ENCODE measurements around the gene XPC. TPM values are rescaled to one million over a fixed set of nuclear protein-coding genes. Genes with fewer than 3 reads are reported as not detected.

Gene XPC
- total and polyA plus RNA-seq, 2 experiments from 2014 or later = 27.3 to 29.5 TPM

DNA sequence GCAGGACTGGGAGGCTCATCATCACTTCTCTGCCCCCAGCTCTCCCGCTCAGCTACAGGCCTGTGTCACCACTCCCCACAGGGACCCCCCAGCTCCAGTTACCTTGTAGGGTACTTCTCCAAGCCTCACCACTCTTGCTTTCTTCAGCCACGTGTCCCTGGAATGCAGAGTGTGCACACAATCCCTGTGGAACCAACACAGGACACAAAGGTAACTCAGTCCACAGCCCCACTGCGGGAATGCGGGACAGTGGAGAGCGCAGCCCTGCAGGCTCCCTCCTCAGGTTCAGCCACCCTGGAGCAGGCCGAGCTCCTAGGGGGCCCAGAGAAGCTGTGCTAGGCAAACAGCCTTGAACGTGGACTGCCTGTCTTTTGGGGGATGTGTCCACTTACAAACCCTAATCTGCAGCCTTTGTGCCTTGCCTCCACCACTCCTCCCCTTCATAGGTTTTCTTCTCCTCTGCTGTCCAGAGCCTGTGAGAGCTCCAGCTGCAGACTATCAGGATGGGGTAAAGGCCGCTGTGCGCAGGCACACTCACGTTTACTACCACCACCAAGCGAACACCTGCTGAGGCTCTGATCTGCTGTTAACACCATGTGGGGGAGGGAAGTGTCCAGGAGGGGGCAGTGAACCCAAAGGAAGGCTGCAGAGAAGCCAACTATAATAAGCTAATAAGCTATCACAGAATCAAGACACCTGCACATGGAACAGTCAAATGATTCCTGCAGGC, 26.0 kb downstream of the XPC start:
- DNase-seq (ENCODE audit: low spot score) = no peak
- no peak overlapping the region for H3K27ac ChIP-seq
- H3K9me2 ChIP-seq (replicated peaks; ENCODE audit: insufficient read depth) = no peaks in the 10 kb centered on the region
- 94% methylated on average over 11 of the region's 11 CpGs for WGBS (ENCODE audit: low lambda C conversion rate, missing lambda C conversion rate)
- no peaks in the 10 kb centered on the region for H3K4me1 ChIP-seq (ENCODE audit: insufficient read depth)
- no peaks in the 10 kb centered on the region for H4K20me1 ChIP-seq (ENCODE audit: insufficient read depth, poor library complexity, severe bottlenecking)
- H2AFZ ChIP-seq = no peak overlapping the region
- H3K79me2 ChIP-seq = no peaks in the 10 kb centered on the region
- no peaks in the 10 kb centered on the region for H3K27me3 ChIP-seq
- no peak for TF ChIP-seq EZH2phosphoT487 (IDR thresholded peaks at IDR 0.05; ENCODE audit: low read depth, severe bottlenecking, unreplicated experiment)
- TF ChIP-seq, protein P1, sequence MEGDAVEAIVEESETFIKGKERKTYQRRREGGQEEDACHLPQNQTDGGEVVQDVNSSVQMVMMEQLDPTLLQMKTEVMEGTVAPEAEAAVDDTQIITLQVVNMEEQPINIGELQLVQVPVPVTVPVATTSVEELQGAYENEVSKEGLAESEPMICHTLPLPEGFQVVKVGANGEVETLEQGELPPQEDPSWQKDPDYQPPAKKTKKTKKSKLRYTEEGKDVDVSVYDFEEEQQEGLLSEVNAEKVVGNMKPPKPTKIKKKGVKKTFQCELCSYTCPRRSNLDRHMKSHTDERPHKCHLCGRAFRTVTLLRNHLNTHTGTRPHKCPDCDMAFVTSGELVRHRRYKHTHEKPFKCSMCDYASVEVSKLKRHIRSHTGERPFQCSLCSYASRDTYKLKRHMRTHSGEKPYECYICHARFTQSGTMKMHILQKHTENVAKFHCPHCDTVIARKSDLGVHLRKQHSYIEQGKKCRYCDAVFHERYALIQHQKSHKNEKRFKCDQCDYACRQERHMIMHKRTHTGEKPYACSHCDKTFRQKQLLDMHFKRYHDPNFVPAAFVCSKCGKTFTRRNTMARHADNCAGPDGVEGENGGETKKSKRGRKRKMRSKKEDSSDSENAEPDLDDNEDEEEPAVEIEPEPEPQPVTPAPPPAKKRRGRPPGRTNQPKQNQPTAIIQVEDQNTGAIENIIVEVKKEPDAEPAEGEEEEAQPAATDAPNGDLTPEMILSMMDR (IDR thresholded peaks at IDR 0.05; ENCODE audit: poor library complexity) = peak; percentile 6
- no peaks in the 10 kb centered on the region for H3K36me3 ChIP-seq (replicated peaks; ENCODE audit: insufficient read depth, low read depth)
- no peaks in the 10 kb centered on the region for H3K9me3 ChIP-seq (ENCODE audit: low read depth)
- H3K4me2 ChIP-seq = no peak overlapping the region
- H3K4me3 ChIP-seq = no peak overlapping the region

DNA sequence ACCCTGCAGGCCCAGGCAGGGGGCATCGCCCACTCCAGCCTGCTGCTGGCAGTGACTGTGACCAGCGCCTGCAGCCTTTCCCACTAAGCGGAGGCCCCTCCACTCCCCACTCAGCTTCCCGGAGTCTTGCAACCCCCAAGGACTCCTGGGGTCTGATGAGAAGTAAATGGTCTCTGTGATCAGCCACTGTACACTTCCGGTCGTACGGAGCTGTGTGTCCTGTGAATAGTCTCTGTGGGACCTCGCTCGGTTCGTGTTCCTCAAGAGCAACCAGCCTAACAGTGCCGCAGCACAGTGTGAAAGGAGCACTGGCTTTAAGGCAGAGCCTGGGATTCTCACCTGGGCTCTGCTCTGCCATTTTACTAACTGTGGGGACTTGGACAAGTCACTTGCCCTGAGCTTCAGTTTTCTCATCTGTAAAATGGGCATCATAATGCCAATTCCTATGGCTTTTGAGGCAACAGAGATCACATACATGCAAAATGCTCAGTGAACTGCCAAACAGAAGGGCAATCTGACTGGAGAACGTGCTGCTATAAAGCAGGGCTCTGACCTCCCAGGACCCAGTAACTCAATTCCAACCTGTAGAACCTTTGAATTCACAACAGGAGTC, 26.8 kb downstream of the XPC start:
- H3K9me3 ChIP-seq (ENCODE audit: low read depth) = no peaks in the 10 kb centered on the region
- H3K79me2 ChIP-seq = no peaks in the 10 kb centered on the region
- H3K4me1 ChIP-seq (ENCODE audit: insufficient read depth) = no peaks in the 10 kb centered on the region
- H3K9me2 ChIP-seq (replicated peaks; ENCODE audit: insufficient read depth) = no peaks in the 10 kb centered on the region
- no peaks in the 10 kb centered on the region for H4K20me1 ChIP-seq (ENCODE audit: insufficient read depth, poor library complexity, severe bottlenecking)
- TF ChIP-seq EZH2phosphoT487 (IDR thresholded peaks at IDR 0.05; ENCODE audit: low read depth, severe bottlenecking, unreplicated experiment) (no peak), EZH2 (IDR thresholded peaks at IDR 0.05; ENCODE audit: borderline replicate concordance) (no peak)
- TF ChIP-seq, protein P1 (IDR thresholded peaks at IDR 0.05; ENCODE audit: poor library complexity) = no peak
- H3K27ac ChIP-seq = no peak overlapping the region
- H3K36me3 ChIP-seq (replicated peaks; ENCODE audit: insufficient read depth, low read depth) = no peaks in the 10 kb centered on the region
- no peak for DNase-seq (ENCODE audit: low spot score)
- H3K4me3 ChIP-seq = no peak overlapping the region
- H3K4me2 ChIP-seq = no peak overlapping the region
- no peaks in the 10 kb centered on the region for H3K27me3 ChIP-seq
- no peak overlapping the region for H2AFZ ChIP-seq
- 91% methylated on average over 12 of the region's 12 CpGs for WGBS (ENCODE audit: low lambda C conversion rate, missing lambda C conversion rate)

DNA sequence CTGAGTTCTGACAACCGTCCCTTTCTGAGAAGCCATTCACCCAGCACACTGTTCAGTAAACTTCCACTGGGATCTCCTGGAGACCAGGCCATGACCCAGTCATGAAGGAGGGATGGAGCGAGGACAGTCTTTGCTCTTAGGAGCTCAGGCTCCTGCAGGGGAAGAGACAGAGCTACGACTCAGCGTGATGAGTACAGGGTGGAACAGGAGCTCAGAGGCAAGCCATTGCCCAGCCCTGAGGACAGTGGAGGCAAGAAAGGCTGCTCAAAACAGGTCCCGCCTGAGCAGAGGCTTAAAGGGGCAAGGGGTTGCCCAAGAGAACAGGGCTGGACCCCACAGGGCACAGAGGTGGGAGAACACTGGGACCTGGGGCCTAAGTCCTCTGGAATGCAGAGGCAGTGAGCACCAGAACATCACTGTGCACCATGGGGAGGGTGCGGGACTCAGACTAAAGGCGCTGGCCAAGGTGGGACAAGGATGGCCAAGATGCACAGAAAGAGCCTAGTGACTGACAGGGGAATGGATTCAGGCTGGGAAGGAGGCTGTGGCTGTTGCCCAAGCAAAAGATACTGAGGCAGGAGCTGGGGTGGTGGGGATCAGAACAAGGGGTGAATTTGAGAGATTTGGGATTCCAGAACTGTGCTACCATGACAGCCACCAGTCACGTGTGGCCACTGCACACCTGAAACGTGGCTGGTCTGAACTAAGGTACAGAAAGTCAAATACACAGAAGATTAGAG, 27.7 kb downstream of the XPC start:
- WGBS (ENCODE audit: low lambda C conversion rate, missing lambda C conversion rate) = 96% methylated on average over 9 of the region's 9 CpGs
- Histone ChIP-seq H3K9me3 (ENCODE audit: low read depth) (no peaks in the 10 kb centered on the region), H3K36me3 (replicated peaks; ENCODE audit: insufficient read depth, low read depth) (no peaks in the 10 kb centered on the region), H4K20me1 (ENCODE audit: insufficient read depth, poor library complexity, severe bottlenecking) (no peaks in the 10 kb centered on the region), H3K4me2 (no peak overlapping the region), H3K27ac (no peak overlapping the region), H2AFZ (no peak overlapping the region), H3K9me2 (replicated peaks; ENCODE audit: insufficient read depth) (no peaks in the 10 kb centered on the region), H3K27me3 (no peaks in the 10 kb centered on the region), H3K4me3 (no peak overlapping the region), H3K4me1 (ENCODE audit: insufficient read depth) (no peaks in the 10 kb centered on the region), H3K79me2 (no peaks in the 10 kb centered on the region)
- DNase-seq (ENCODE audit: low spot score) = no peak
- no peak for TF ChIP-seq EZH2 (IDR thresholded peaks at IDR 0.05; ENCODE audit: borderline replicate concordance)
- TF ChIP-seq EZH2phosphoT487 (IDR thresholded peaks at IDR 0.05; ENCODE audit: low read depth, severe bottlenecking, unreplicated experiment) = no peak
- TF ChIP-seq, protein P1 (IDR thresholded peaks at IDR 0.05; ENCODE audit: poor library complexity) = no peak

Data from hepatocyte (in vitro differentiated cells).